HCT116 (cell line): ENCODE data around the gene GNAI1. TPM values are rescaled to one million over a fixed set of nuclear protein-coding genes. Genes with fewer than 3 reads are reported as not detected.

Experiments used
- ATAC-seq: fragments of 200-7000 bp; cut with Tn5 transposase; 2 replicates; pipeline ENCODE4 v1.9.1; 2020; ENCODE audit warnings: mild to moderate bottlenecking, moderate library complexity
- BruUV-seq: library from RNA; stranded (reverse); fragments of 400-500 nt; replicated peaks from 2 replicates; lab custom pipeline; 2021; lab: Mats Ljungman, UMichigan
- CTCF ChIA-PET: fragments of 300-600 bp; sonication (Branson Sonifier 250); formaldehyde crosslinking; loops from one replicate; lab custom pipeline; 2021; ENCODE audit warnings: antibody characterized with exemption; lab: Charles Lee
- POLR2A ChIA-PET: fragments of 300-600, 350-600 bp; sonication (Branson Sonifier 250); formaldehyde crosslinking; loops from one replicate; lab custom pipeline; 2021; ENCODE audit warnings: antibody characterized with exemption; lab: Charles Lee
- RAD21 ChIA-PET, 2 experiments: fragments of 300-600 bp; sonication (Branson Sonifier 250); formaldehyde crosslinking; loops; one replicate each; lab custom pipeline; 2023; ENCODE audit warnings: low total read pairs in 2 of 2; ENCODE audit not compliant: uncharacterized antibody in 2 of 2, unreplicated experiment in 2 of 2, low non-redundant PET in 1 of 2; lab: Charles Lee
- DNase-seq: peaks from one replicate; pipeline ENCODE4 v3.0.0-alpha.2; 2010; ENCODE audit warnings: low read depth, low spot score
- H2AFZ ChIP-seq: fragments of 200-600 bp; shearing (Covaris generic), sonication (generic); 2 replicates; pipeline ENCODE4 v1.6.1; 2017; ENCODE audit warnings: low read depth, mixed run types, mixed read lengths, antibody characterized with exemption, low read length; ENCODE audit not compliant: poor library complexity, severe bottlenecking
- H3K27ac ChIP-seq: 2 replicates; pipeline ENCODE4 v1.5.1; 2012; ENCODE audit warnings: low read depth, low read length
- H3K27me3 ChIP-seq: fragments of 200-600 bp; sonication (generic); 2 replicates; pipeline ENCODE4 v1.6.1; 2016; ENCODE audit warnings: mixed run types, low read length, mixed read lengths; ENCODE audit not compliant: insufficient read depth
- H3K36me3 ChIP-seq, 2 experiments: fragments of 200-500 bp in 1 of 2; fragments of 200-600 bp in 1 of 2; sonication (Bioruptor generic) in 1 of 2; sonication (generic) in 1 of 2; 2 replicates each; pipeline versions ENCODE4 v1.5.1 to v1.6.1; 2014 to 2016; ENCODE audit warnings: low read length in 2 of 2, inconsistent platforms in 1 of 2, mixed read lengths in 1 of 2, mixed run types in 1 of 2; ENCODE audit not compliant: insufficient read depth in 2 of 2, control insufficient read depth in 1 of 2
- H3K4me1 ChIP-seq, 2 experiments: fragments of 200-600 bp in 1 of 2; sonication (generic) in 1 of 2; 2 replicates each; pipeline versions ENCODE4 v1.5.1 to v1.6.1; 2012 to 2017; ENCODE audit warnings: low read length in 2 of 2, inconsistent platforms in 1 of 2, mild to moderate bottlenecking in 1 of 2, mixed read lengths in 1 of 2, mixed run types in 1 of 2, moderate library complexity in 1 of 2; ENCODE audit not compliant: insufficient read depth in 2 of 2, control insufficient read depth in 1 of 2
- H3K4me2 ChIP-seq: fragments of 200-600 bp; sonication (generic); 2 replicates; pipeline ENCODE4 v1.6.1; 2017; ENCODE audit warnings: mixed run types, low read length, mixed read lengths
- H3K4me3 ChIP-seq, 2 experiments: fragments of 200-600 bp in 1 of 2; sonication (generic) in 1 of 2; replicated peaks in 1 of 2; 2 replicates each; pipeline ENCODE4 v1.5.1; 2011 to 2016; ENCODE audit warnings: low read length in 2 of 2, control low read depth in 1 of 2, low read depth in 1 of 2, mild to moderate bottlenecking in 1 of 2, mixed read lengths in 1 of 2, mixed run types in 1 of 2
- H3K79me2 ChIP-seq: fragments of 200-600 bp; sonication (generic); 2 replicates; pipeline ENCODE4 v1.6.1; 2017; ENCODE audit warnings: mild to moderate bottlenecking, mixed run types, low read length, moderate library complexity, mixed read lengths; ENCODE audit not compliant: insufficient read depth
- H3K9ac ChIP-seq: fragments of 200-600 bp; sonication (generic); 2 replicates; pipeline ENCODE4 v1.6.1; 2016; ENCODE audit warnings: low read length, mixed read lengths
- H3K9me2 ChIP-seq: fragments of 200-600 bp; sonication (generic), shearing (Covaris generic); 2 replicates; pipeline ENCODE4 v1.6.1; 2017; ENCODE audit warnings: mixed run types, mild to moderate bottlenecking, moderate library complexity; ENCODE audit not compliant: insufficient read depth
- H3K9me3 ChIP-seq, 2 experiments: fragments of 200-500 bp in 1 of 2; fragments of 200-600 bp in 1 of 2; sonication (Bioruptor generic) in 1 of 2; sonication (generic) in 1 of 2; 2 replicates each; pipeline ENCODE4 v1.6.1; 2014 to 2017; ENCODE audit warnings: low read length in 2 of 2, mixed read lengths in 2 of 2, inconsistent platforms in 1 of 2, low read depth in 1 of 2, mild to moderate bottlenecking in 1 of 2, mixed run types in 1 of 2, moderate library complexity in 1 of 2; ENCODE audit not compliant: control insufficient read depth in 1 of 2, insufficient read depth in 1 of 2
- H4K20me1 ChIP-seq: fragments of 200-600 bp; sonication (generic), shearing (Covaris generic); 2 replicates; pipeline ENCODE4 v1.6.1; 2017; ENCODE audit warnings: mixed run types, mild to moderate bottlenecking, moderate library complexity; ENCODE audit not compliant: insufficient read depth
- ATF3 ChIP-seq: IDR thresholded peaks from 2 replicates; pipeline ENCODE4 v1.6.1; 2012
- CBX3 ChIP-seq: IDR thresholded peaks from 2 replicates; pipeline ENCODE4 v1.6.1; 2012; ENCODE audit warnings: low read depth
- EGR1 ChIP-seq: IDR thresholded peaks from 2 replicates; pipeline ENCODE4 v1.6.1; 2012; ENCODE audit warnings: low read depth
- EZH2 ChIP-seq: fragments of 200-600 bp; sonication (generic); IDR thresholded peaks from 2 replicates; pipeline ENCODE4 v1.6.1; 2017; ENCODE audit warnings: antibody characterized with exemption, mixed run types
- JUND ChIP-seq: IDR thresholded peaks from 2 replicates; pipeline ENCODE4 v1.6.1; 2012
- MAX ChIP-seq: IDR thresholded peaks from 2 replicates; pipeline ENCODE4 v1.6.1; 2012
- POLR2A ChIP-seq: IDR thresholded peaks from 2 replicates; pipeline ENCODE4 v1.7.0; 2011; ENCODE audit warnings: borderline replicate concordance; ENCODE audit not compliant: insufficient read depth, insufficient read length; ENCODE audit errors: extremely low read depth
- POLR2AphosphoS5 ChIP-seq: IDR thresholded peaks from 2 replicates; pipeline ENCODE4 v1.6.1; 2011; ENCODE audit warnings: mild to moderate bottlenecking, low read depth, low read length, moderate library complexity
- RAD21 ChIP-seq: IDR thresholded peaks from 2 replicates; pipeline ENCODE4 v1.6.1; 2012; ENCODE audit warnings: low read depth, mild to moderate bottlenecking
- REST ChIP-seq: IDR thresholded peaks from 2 replicates; pipeline ENCODE4 v1.6.1; 2012; ENCODE audit warnings: low read depth
- SP1 ChIP-seq: IDR thresholded peaks from 2 replicates; pipeline ENCODE4 v1.6.1; 2012; ENCODE audit warnings: low read depth
- TCF7L2 ChIP-seq: IDR thresholded peaks from 2 replicates; pipeline ENCODE4 v1.7.0; 2011; ENCODE audit warnings: borderline replicate concordance, inconsistent platforms; ENCODE audit not compliant: insufficient read depth, insufficient read length; ENCODE audit errors: extremely low read depth
- ZNF274 ChIP-seq: fragments of 200-500 bp; sonication (Bioruptor generic); IDR thresholded peaks from 2 replicates; pipeline ENCODE4 v1.6.1; 2014; ENCODE audit warnings: mild to moderate bottlenecking, low read depth, low read length, inconsistent platforms
- intact Hi-C: fragments of 100-400 bp; cut with micrococcal nuclease; formaldehyde crosslinking; loops from 2 replicates; pipeline ENCODE4 v1.10.0; 2022
- total RNA-seq: library from RNA; stranded (reverse); gene quantifications from one replicate; pipeline ENCODE4 v1.2.1, GENCODE V29; 2021; ENCODE audit not compliant: unreplicated experiment

The GNAI1 gene
- total RNA-seq, 1 experiment from 2014 or later: 148 TPM

- H3K27me3 ChIP-seq: no peaks in the 10 kb centered on the region
- POLR2A ChIA-PET: no interaction called here
- intact Hi-C loops: no loop called here
- H3K79me2 ChIP-seq: no peaks in the 10 kb centered on the region
- DNase-seq (no peak), ATAC-seq (no peak)
- no TSS peak for BruUV-seq
- H4K20me1 ChIP-seq: no peaks in the 10 kb centered on the region
- TF ChIP-seq MAX: no peak
- TF ChIP-seq JUND: no peak
- no peak for TF ChIP-seq SP1
- no peak for TF ChIP-seq REST
- no peak for TF ChIP-seq ZNF274
- no peak for TF ChIP-seq RAD21
- no peak for TF ChIP-seq POLR2AphosphoS5
- no peak for TF ChIP-seq ATF3
- TF ChIP-seq EZH2: no peak
- no peak for TF ChIP-seq POLR2A
- TF ChIP-seq EGR1: no peak
- no peak for TF ChIP-seq CBX3
- no peak for TF ChIP-seq TCF7L2
- no peaks in the 10 kb centered on the region for H3K9me2 ChIP-seq
- CTCF ChIA-PET: no interaction called here
- H3K9me3 ChIP-seq: no peaks in the 10 kb centered on the region
- no peak overlapping the region for H3K4me2 ChIP-seq
- no peaks in the 10 kb centered on the region for H3K36me3 ChIP-seq
- H3K4me1 ChIP-seq: peaks cover 0 to 8% of the 10 kb centered on the region in 2 experiments; a peak in 1 of 4 replicates
- H2AFZ ChIP-seq: no peak overlapping the region
- no peak overlapping the region for H3K4me3 ChIP-seq
- H3K27ac ChIP-seq: no peak overlapping the region
- no peak overlapping the region for H3K9ac ChIP-seq
- RAD21 ChIA-PET: no interaction called here
Observed at GRCh38 chr7:80235334-80235733, 100.7 kb downstream of the GNAI1 start.
